Ishikawa (cell line): ENCODE data around the gene ALDH3B2.

Experiments
- CEBPB ChIP-seq: IDR thresholded peaks from 2 replicates; pipeline ENCODE4 v1.6.1; 2012
- CREB1 ChIP-seq: IDR thresholded peaks from 2 replicates; pipeline ENCODE4 v1.6.1; 2012; ENCODE audit warnings: low read depth
- EGR1 ChIP-seq: IDR thresholded peaks from 2 replicates; pipeline ENCODE4 v1.6.1; 2012
- EP300 ChIP-seq: IDR thresholded peaks from 2 replicates; pipeline ENCODE4 v1.6.1; 2012; ENCODE audit warnings: borderline replicate concordance
- FOXM1 ChIP-seq: IDR thresholded peaks from 2 replicates; pipeline ENCODE4 v1.6.1; 2012; ENCODE audit warnings: low read depth, borderline replicate concordance
- MAX ChIP-seq: IDR thresholded peaks from 2 replicates; pipeline ENCODE4 v1.6.1; 2012
- NFIC ChIP-seq: IDR thresholded peaks from 2 replicates; pipeline ENCODE4 v1.6.1; 2012
- RAD21 ChIP-seq: IDR thresholded peaks from 2 replicates; pipeline ENCODE4 v1.6.1; 2012; ENCODE audit warnings: low read depth
- TAF1 ChIP-seq: IDR thresholded peaks from 2 replicates; pipeline ENCODE4 v1.6.1; 2012; ENCODE audit warnings: low read depth, mild to moderate bottlenecking
- TCF12 ChIP-seq: IDR thresholded peaks from 2 replicates; pipeline ENCODE4 v1.6.1; 2012; ENCODE audit warnings: low read depth
- TEAD4 ChIP-seq: IDR thresholded peaks from 2 replicates; pipeline ENCODE4 v1.6.1; 2012
- YY1 ChIP-seq: IDR thresholded peaks from 2 replicates; pipeline ENCODE4 v1.6.1; 2012; ENCODE audit warnings: low read depth
- ZBTB7A ChIP-seq: IDR thresholded peaks from 2 replicates; pipeline ENCODE4 v1.6.1; 2012; ENCODE audit warnings: low read depth
- TF ChIP-seq, protein P1 (sequence below): IDR thresholded peaks from 2 replicates; pipeline ENCODE4 v1.6.1; 2012; ENCODE audit warnings: low read depth, mild to moderate bottlenecking

GRCh38 chr11:67642173-67643120 is 32.0 kb downstream of the ALDH3B2 start:
- no peak for TF ChIP-seq FOXM1
- TF ChIP-seq EP300: no peak
- TF ChIP-seq CREB1: no peak
- TF ChIP-seq YY1: no peak
- no peak for TF ChIP-seq RAD21
- TF ChIP-seq, protein P1, sequence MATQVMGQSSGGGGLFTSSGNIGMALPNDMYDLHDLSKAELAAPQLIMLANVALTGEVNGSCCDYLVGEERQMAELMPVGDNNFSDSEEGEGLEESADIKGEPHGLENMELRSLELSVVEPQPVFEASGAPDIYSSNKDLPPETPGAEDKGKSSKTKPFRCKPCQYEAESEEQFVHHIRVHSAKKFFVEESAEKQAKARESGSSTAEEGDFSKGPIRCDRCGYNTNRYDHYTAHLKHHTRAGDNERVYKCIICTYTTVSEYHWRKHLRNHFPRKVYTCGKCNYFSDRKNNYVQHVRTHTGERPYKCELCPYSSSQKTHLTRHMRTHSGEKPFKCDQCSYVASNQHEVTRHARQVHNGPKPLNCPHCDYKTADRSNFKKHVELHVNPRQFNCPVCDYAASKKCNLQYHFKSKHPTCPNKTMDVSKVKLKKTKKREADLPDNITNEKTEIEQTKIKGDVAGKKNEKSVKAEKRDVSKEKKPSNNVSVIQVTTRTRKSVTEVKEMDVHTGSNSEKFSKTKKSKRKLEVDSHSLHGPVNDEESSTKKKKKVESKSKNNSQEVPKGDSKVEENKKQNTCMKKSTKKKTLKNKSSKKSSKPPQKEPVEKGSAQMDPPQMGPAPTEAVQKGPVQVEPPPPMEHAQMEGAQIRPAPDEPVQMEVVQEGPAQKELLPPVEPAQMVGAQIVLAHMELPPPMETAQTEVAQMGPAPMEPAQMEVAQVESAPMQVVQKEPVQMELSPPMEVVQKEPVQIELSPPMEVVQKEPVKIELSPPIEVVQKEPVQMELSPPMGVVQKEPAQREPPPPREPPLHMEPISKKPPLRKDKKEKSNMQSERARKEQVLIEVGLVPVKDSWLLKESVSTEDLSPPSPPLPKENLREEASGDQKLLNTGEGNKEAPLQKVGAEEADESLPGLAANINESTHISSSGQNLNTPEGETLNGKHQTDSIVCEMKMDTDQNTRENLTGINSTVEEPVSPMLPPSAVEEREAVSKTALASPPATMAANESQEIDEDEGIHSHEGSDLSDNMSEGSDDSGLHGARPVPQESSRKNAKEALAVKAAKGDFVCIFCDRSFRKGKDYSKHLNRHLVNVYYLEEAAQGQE: no peak
- no peak for TF ChIP-seq MAX
- no peak for TF ChIP-seq TEAD4
- no peak for TF ChIP-seq EGR1
- no peak for TF ChIP-seq TAF1
- no peak for TF ChIP-seq ZBTB7A
- TF ChIP-seq CEBPB: no peak
- no peak for TF ChIP-seq NFIC
- TF ChIP-seq TCF12: no peak
